C4-2B (cell line): ENCODE data around the gene SLC4A4.

Experiments
- CTCF ChIP-seq: fragments of 450-650 bp; conservative IDR thresholded peaks from 2 replicates; pipeline ENCODE4 v1.5.1; 2017; ENCODE audit warnings: mild to moderate bottlenecking
- ZFX ChIP-seq: fragments of 450-650 bp; IDR thresholded peaks from 2 replicates; pipeline ENCODE4 v1.6.1; 2017

GRCh38 chr4:71303850-71304249 lies 35.0 kb upstream of the SLC4A4 start:
- TF ChIP-seq CTCF (no peak), ZFX (no peak)
